Measurements from ENCODE around the gene TTC22.

Gene TTC22

GRCh38 chr1:54835970-54836369, 34.8 kb upstream of the TTC22 start:
- TF ChIP-seq CEBPB (IDR thresholded peaks at IDR 0.05), result no peak
- TF ChIP-seq ZBTB7A (IDR thresholded peaks at IDR 0.05; ENCODE audit: low read depth), result no peak
- TF ChIP-seq TCF12 (IDR thresholded peaks at IDR 0.05; ENCODE audit: low read depth), result no peak
- no peak for TF ChIP-seq TAF1 (IDR thresholded peaks at IDR 0.05; ENCODE audit: low read depth)
- TF ChIP-seq USF1 (IDR thresholded peaks at IDR 0.05), result no peak
- no peak for TF ChIP-seq FOXM1 (IDR thresholded peaks at IDR 0.05; ENCODE audit: borderline replicate concordance, low read depth)
- no peak for TF ChIP-seq MAX (IDR thresholded peaks at IDR 0.05)
- TF ChIP-seq TEAD4 (IDR thresholded peaks at IDR 0.05), result no peak
- no peak for TF ChIP-seq REST (IDR thresholded peaks at IDR 0.05; ENCODE audit: low read depth)
- no peak for TF ChIP-seq NFIC (IDR thresholded peaks at IDR 0.05)

GRCh38 chr1:54835131-54835898, 34.2 kb upstream of the TTC22 start:
- no peak for TF ChIP-seq TCF12 (IDR thresholded peaks at IDR 0.05; ENCODE audit: low read depth)
- TF ChIP-seq FOXM1 (IDR thresholded peaks at IDR 0.05; ENCODE audit: borderline replicate concordance, low read depth), result no peak
- no peak for TF ChIP-seq ZBTB7A (IDR thresholded peaks at IDR 0.05; ENCODE audit: low read depth)
- TF ChIP-seq CEBPB (IDR thresholded peaks at IDR 0.05), result no peak
- TF ChIP-seq RAD21 (IDR thresholded peaks at IDR 0.05; ENCODE audit: low read depth), result no peak
- TF ChIP-seq REST (IDR thresholded peaks at IDR 0.05; ENCODE audit: low read depth), result no peak
- no peak for TF ChIP-seq TEAD4 (IDR thresholded peaks at IDR 0.05)
- no peak for TF ChIP-seq NFIC (IDR thresholded peaks at IDR 0.05)
- no peak for TF ChIP-seq YY1 (IDR thresholded peaks at IDR 0.05; ENCODE audit: low read depth)
- TF ChIP-seq MAX (IDR thresholded peaks at IDR 0.05), result no peak
- TF ChIP-seq CREB1 (IDR thresholded peaks at IDR 0.05; ENCODE audit: low read depth), result no peak

- TF ChIP-seq MAX (IDR thresholded peaks at IDR 0.05) (no peak), ZBTB7A (IDR thresholded peaks at IDR 0.05; ENCODE audit: low read depth) (no peak), CREB1 (IDR thresholded peaks at IDR 0.05; ENCODE audit: low read depth) (no peak), EP300 (IDR thresholded peaks at IDR 0.05; ENCODE audit: borderline replicate concordance) (no peak), NFIC (IDR thresholded peaks at IDR 0.05) (no peak), TCF12 (IDR thresholded peaks at IDR 0.05; ENCODE audit: low read depth) (no peak), TEAD4 (IDR thresholded peaks at IDR 0.05) (no peak), TAF1 (IDR thresholded peaks at IDR 0.05; ENCODE audit: low read depth) (no peak), REST (IDR thresholded peaks at IDR 0.05; ENCODE audit: low read depth) (no peak)
Observed at GRCh38 chr1:54834007-54834541, 33.0 kb upstream of the TTC22 start.

GRCh38 chr1:54833121-54833520, 32.0 kb upstream of the TTC22 start:
- TF ChIP-seq EGR1 (IDR thresholded peaks at IDR 0.05) (no peak), NFIC (IDR thresholded peaks at IDR 0.05) (no peak), YY1 (IDR thresholded peaks at IDR 0.05; ENCODE audit: low read depth) (no peak), USF1 (IDR thresholded peaks at IDR 0.05) (no peak), EP300 (IDR thresholded peaks at IDR 0.05; ENCODE audit: borderline replicate concordance) (no peak)

All from Ishikawa (cell line).